H1 (cell line): ENCODE measurements around the gene OR5A1. TPM values are rescaled to one million over a fixed set of nuclear protein-coding genes. Genes with fewer than 3 reads are reported as not detected.

Experiments
- CTCF ChIA-PET: fragments of 300-600 bp; sonication (Branson Sonifier 250); formaldehyde crosslinking; loops from one replicate; lab custom pipeline; 2021; ENCODE audit not compliant: partially characterized antibody; lab: Charles Lee
- POLR2A ChIA-PET: fragments of 300-600 bp; sonication (Branson Sonifier 250); formaldehyde crosslinking; loops from one replicate; lab custom pipeline; 2021; ENCODE audit warnings: inconsistent platforms; ENCODE audit not compliant: partially characterized antibody; lab: Charles Lee
- DNase-seq, 2 experiments: peaks; one replicate each; pipeline versions ENCODE4 v3.0.0 to v3.0.0-alpha.2; 2010 to 2022; ENCODE audit warnings: low spot score in 2 of 2, low read depth in 1 of 2, mixed read lengths in 1 of 2
- FAIRE-seq: peaks from 2 replicates; lab custom pipeline; 2011; peaks lifted over from hg19 to GRCh38; lab: Jason Lieb, UNC
- H2AFZ ChIP-seq: 2 replicates; pipeline ENCODE4 v1.8.1; 2012; ENCODE audit warnings: low read length, inconsistent platforms
- H2AK5ac ChIP-seq: 2 replicates; pipeline ENCODE4 v1.6.1; 2013; ENCODE audit warnings: low read depth, low read length
- H2BK120ac ChIP-seq: replicated peaks from 2 replicates; pipeline ENCODE3; 2013; ENCODE audit warnings: low read depth, low read length, inconsistent platforms
- H2BK12ac ChIP-seq: 2 replicates; pipeline ENCODE4 v1.6.1; 2013; ENCODE audit warnings: low read depth, low read length
- H2BK15ac ChIP-seq: 2 replicates; pipeline ENCODE4 v1.6.1; 2013; ENCODE audit warnings: low read length
- H2BK20ac ChIP-seq: 2 replicates; pipeline ENCODE4 v1.6.1; 2013; ENCODE audit warnings: low read length
- H2BK5ac ChIP-seq: 2 replicates; pipeline ENCODE4 v1.6.1; 2013; ENCODE audit warnings: low read depth, low read length
- H3K14ac ChIP-seq: 2 replicates; pipeline ENCODE4 v1.6.1; 2013; ENCODE audit warnings: inconsistent platforms; ENCODE audit not compliant: insufficient read length
- H3K18ac ChIP-seq: 2 replicates; pipeline ENCODE4 v1.6.1; 2013; ENCODE audit warnings: low read length; ENCODE audit errors: extremely low read depth
- H3K23ac ChIP-seq: 2 replicates; pipeline ENCODE4 v1.6.1; 2013; ENCODE audit warnings: inconsistent platforms; ENCODE audit not compliant: insufficient read length
- H3K23me2 ChIP-seq: 2 replicates; pipeline ENCODE4 v1.6.1; 2013; ENCODE audit warnings: low read depth, low read length
- H3K27ac ChIP-seq: 2 replicates; pipeline ENCODE4 v1.6.1; 2011; ENCODE audit warnings: low read depth, low read length, inconsistent platforms
- H3K27me3 ChIP-seq, 4 experiments: replicated peaks in 1 of 4; 1 replicate in 1 of 4; 2 replicates in 3 of 4; pipeline versions ENCODE4 v1.6.1 to v1.8.1; 2011 to 2013; ENCODE audit warnings: low read length in 3 of 4, mild to moderate bottlenecking in 3 of 4, inconsistent platforms in 2 of 4, mixed read lengths in 2 of 4, moderate library complexity in 1 of 4; ENCODE audit not compliant: control insufficient read depth in 3 of 4, insufficient read depth in 3 of 4; ENCODE audit errors: extremely low read depth in 1 of 4
- H3K36me3 ChIP-seq, 4 experiments: 2 replicates each; pipeline versions ENCODE4 v1.6.1 to v1.8.1; 2011 to 2013; ENCODE audit warnings: mild to moderate bottlenecking in 4 of 4, low read length in 3 of 4, moderate library complexity in 2 of 4, control low read depth in 1 of 4, inconsistent platforms in 1 of 4; ENCODE audit not compliant: insufficient read depth in 4 of 4, control insufficient read depth in 2 of 4
- H3K4ac ChIP-seq: replicated peaks from 2 replicates; pipeline ENCODE3; 2013; ENCODE audit warnings: low read length, low read depth, mixed read lengths, inconsistent platforms; ENCODE audit not compliant: insufficient read length
- H3K4me1 ChIP-seq, 4 experiments: replicated peaks in 1 of 4; 1 replicate in 1 of 4; 2 replicates in 3 of 4; pipeline versions ENCODE4 v1.6.1 to v1.8.1; 2011 to 2013; ENCODE audit warnings: low read length in 3 of 4, inconsistent platforms in 2 of 4, mixed read lengths in 1 of 4; ENCODE audit not compliant: insufficient read depth in 4 of 4, control insufficient read depth in 3 of 4
- H3K4me2 ChIP-seq, 2 experiments: 2 replicates each; pipeline versions ENCODE4 v1.6.1 to v1.8.1; 2011 to 2013; ENCODE audit warnings: low read depth in 2 of 2, low read length in 2 of 2, control low read depth in 1 of 2, inconsistent platforms in 1 of 2, mild to moderate bottlenecking in 1 of 2; ENCODE audit not compliant: insufficient read depth in 1 of 2
- H3K4me3 ChIP-seq, 4 experiments: fragments of 200-600, 300-600 bp in 1 of 4; sonication (generic), shearing (Covaris generic), sonication (Bioruptor Twin) in 1 of 4; 2 replicates each; pipeline versions ENCODE4 v1.5.1 to v1.8.1; 2011 to 2016; ENCODE audit warnings: low read length in 4 of 4, low read depth in 3 of 4, control low read depth in 2 of 4, inconsistent platforms in 2 of 4, mild to moderate bottlenecking in 2 of 4, mixed read lengths in 1 of 4, moderate library complexity in 1 of 4; ENCODE audit not compliant: insufficient read depth in 2 of 4; ENCODE audit errors: extremely low read depth in 1 of 4
- H3K56ac ChIP-seq: replicated peaks from 2 replicates; pipeline ENCODE3; 2013; ENCODE audit warnings: low read depth, mild to moderate bottlenecking, mixed read lengths, low read length, inconsistent platforms; ENCODE audit not compliant: insufficient read length
- H3K79me1 ChIP-seq: 2 replicates; pipeline ENCODE4 v1.6.1; 2013; ENCODE audit warnings: low read depth, low read length, control low read depth
- H3K79me2 ChIP-seq, 2 experiments: 2 replicates each; pipeline versions ENCODE4 v1.6.1 to v1.8.1; 2012 to 2013; ENCODE audit warnings: low read length in 2 of 2, mild to moderate bottlenecking in 2 of 2, inconsistent platforms in 1 of 2; ENCODE audit not compliant: insufficient read depth in 2 of 2, control insufficient read depth in 1 of 2
- H3K9ac ChIP-seq, 4 experiments: replicated peaks in 1 of 4; 1 replicate in 1 of 4; 2 replicates in 3 of 4; pipeline versions ENCODE4 v1.6.1 to v1.8.1; 2011 to 2013; ENCODE audit warnings: low read depth in 3 of 4, low read length in 3 of 4, control low read depth in 2 of 4, mild to moderate bottlenecking in 2 of 4, moderate library complexity in 2 of 4, inconsistent platforms in 1 of 4; ENCODE audit errors: extremely low read depth in 1 of 4
- H3K9me3 ChIP-seq, 2 experiments: 2 replicates each; pipeline versions ENCODE4 v1.6.1 to v1.8.1; 2012 to 2013; ENCODE audit warnings: mild to moderate bottlenecking in 2 of 2, moderate library complexity in 2 of 2, control low read depth in 1 of 2, inconsistent platforms in 1 of 2, low read depth in 1 of 2, low read length in 1 of 2, mixed read lengths in 1 of 2; ENCODE audit not compliant: insufficient read depth in 2 of 2
- H4K20me1 ChIP-seq, 2 experiments: replicated peaks in 1 of 2; 2 replicates each; pipeline versions ENCODE3 to v1.8.1; 2011 to 2013; ENCODE audit warnings: inconsistent platforms in 2 of 2, low read length in 2 of 2, mild to moderate bottlenecking in 1 of 2; ENCODE audit not compliant: insufficient read depth in 2 of 2, control insufficient read depth in 1 of 2
- H4K5ac ChIP-seq: 2 replicates; pipeline ENCODE4 v1.6.1; 2013; ENCODE audit warnings: low read length, low read depth, mixed read lengths, inconsistent platforms; ENCODE audit not compliant: insufficient read length
- H4K8ac ChIP-seq: 2 replicates; pipeline ENCODE4 v1.8.0; 2013; ENCODE audit warnings: mild to moderate bottlenecking, moderate library complexity, low read length, inconsistent platforms; ENCODE audit not compliant: insufficient read depth; ENCODE audit errors: extremely low read depth
- H4K91ac ChIP-seq: replicated peaks from 2 replicates; pipeline ENCODE3; 2013; ENCODE audit warnings: low read length, mixed read lengths, inconsistent platforms; ENCODE audit not compliant: insufficient read length
- KDM1A ChIP-seq: fragments of 200-600, 300-600 bp; sonication (generic); IDR thresholded peaks from 2 replicates; pipeline ENCODE4 v1.7.1; 2016; ENCODE audit warnings: mild to moderate bottlenecking, low read length, borderline replicate concordance
- SP4 ChIP-seq: IDR thresholded peaks from 2 replicates; pipeline ENCODE4 v1.6.1; 2012; ENCODE audit warnings: low read length, inconsistent platforms
- SRF ChIP-seq: IDR thresholded peaks from 2 replicates; pipeline ENCODE4 v1.6.1; 2011; ENCODE audit warnings: mild to moderate bottlenecking, low read depth, low read length, moderate library complexity
- WGBS, 2 experiments: shearing (Covaris generic) in 1 of 2; methylation state at CpG; one replicate each; pipeline versions ENCODE4 v1.1.6 to v1.1.7; 2013 to 2015; ENCODE audit warnings: low lambda C conversion rate in 2 of 2, mixed read lengths in 2 of 2, inconsistent platforms in 1 of 2, low coverage in 1 of 2, missing lambda C conversion rate in 1 of 2; ENCODE audit not compliant: insufficient replicate concordance in 2 of 2, insufficient coverage in 1 of 2, insufficient read length in 1 of 2; ENCODE audit errors: extremely low coverage in 1 of 2, missing lambda C conversion rate in 1 of 2; 5-methylcytosine and 5-hydroxymethylcytosine counted together
- polyA plus RNA-seq, 7 experiments: library from polyadenylated mRNA; depleted of rRNA in 3 of 7; stranded (reverse) in 5 of 7; unstranded in 2 of 7; fragments of >200 nt in 5 of 7; fragments of 200-250 nt in 2 of 7; gene quantifications; 1 replicate in 5 of 7; 2 replicates in 1 of 7; 4 replicates in 1 of 7; pipeline versions ENCODE4 v1.2.1 to v1.2.3, GENCODE V29; 2011 to 2013; ENCODE audit warnings: missing spikeins in 2 of 7, mixed read lengths in 2 of 7
- total RNA-seq: library from RNA; stranded (reverse); fragmentation: NEBNext Ultra II Directional; extraction: Animal tissue kit (Norgen Biotek cat#: 25700); gene quantifications from 2 replicates; pipeline ENCODE4 v1.2.1, GENCODE V29; 2021
- TF ChIP-seq, protein P1 (sequence below): IDR thresholded peaks from 2 replicates; pipeline ENCODE4 v1.6.1; 2012; ENCODE audit warnings: inconsistent platforms

OR5A1 gene
- total and polyA plus RNA-seq, 2 of the 8 experiments (the other 6 are each of a cell fraction or from before 2014, with no cell fraction given), result not detected

DNA sequence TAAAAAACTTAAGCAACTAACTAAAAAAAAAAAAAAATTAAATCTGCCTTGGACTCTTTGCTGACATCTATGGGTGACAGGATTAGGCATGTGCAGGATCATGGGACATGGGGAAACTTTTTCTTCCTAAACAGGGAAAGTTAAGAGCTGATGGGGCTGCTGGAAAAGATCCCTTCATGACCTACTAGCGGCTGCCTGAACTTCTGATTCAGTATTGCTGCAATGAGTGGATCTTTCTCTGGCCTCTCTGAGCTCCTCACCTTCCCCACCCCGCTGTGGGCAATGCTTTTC, 35.1 kb upstream of the OR5A1 start:
- no peaks in the 10 kb centered on the region for H3K23me2 ChIP-seq
- H3K9me3 ChIP-seq, result peaks cover 15 to 29% of the 10 kb centered on the region in 2 experiments
- DNase-seq, result no peak
- no peaks in the 10 kb centered on the region for H3K79me2 ChIP-seq
- no peak for FAIRE-seq
- no peak overlapping the region for H2AK5ac ChIP-seq
- no peaks in the 10 kb centered on the region; a peak in 1 of 7 replicates for H3K27me3 ChIP-seq
- H3K27ac ChIP-seq, result no peak overlapping the region
- no peak overlapping the region for H3K4ac ChIP-seq
- H4K91ac ChIP-seq, result no peak overlapping the region
- H3K79me1 ChIP-seq, result no peaks in the 10 kb centered on the region
- H3K4me1 ChIP-seq, result no peaks in the 10 kb centered on the region
- no peak overlapping the region for H2BK15ac ChIP-seq
- H3K23ac ChIP-seq, result no peak overlapping the region
- H2BK12ac ChIP-seq, result no peak overlapping the region
- H3K36me3 ChIP-seq, result no peaks in the 10 kb centered on the region
- no peak overlapping the region for H2AFZ ChIP-seq
- no peak overlapping the region for H2BK5ac ChIP-seq
- no peak overlapping the region for H3K14ac ChIP-seq
- POLR2A ChIA-PET, result no interaction called here
- 89% methylated on average over 2 of the region's 2 CpGs; no CpG with 5 or more reads in 1 of the 2 experiments for WGBS, 2 experiments
- TF ChIP-seq SRF (no peak), SP4 (no peak), KDM1A (no peak)
- TF ChIP-seq, protein P1, sequence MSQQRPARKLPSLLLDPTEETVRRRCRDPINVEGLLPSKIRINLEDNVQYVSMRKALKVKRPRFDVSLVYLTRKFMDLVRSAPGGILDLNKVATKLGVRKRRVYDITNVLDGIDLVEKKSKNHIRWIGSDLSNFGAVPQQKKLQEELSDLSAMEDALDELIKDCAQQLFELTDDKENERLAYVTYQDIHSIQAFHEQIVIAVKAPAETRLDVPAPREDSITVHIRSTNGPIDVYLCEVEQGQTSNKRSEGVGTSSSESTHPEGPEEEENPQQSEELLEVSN, result no peak
- TF ChIP-seq, all 59 proteins: peak for 0
- Histone ChIP-seq H3K18ac (no peak overlapping the region), H4K5ac (no peak overlapping the region), H2BK20ac (no peak overlapping the region), H3K56ac (no peak overlapping the region), H4K20me1 (no peaks in the 10 kb centered on the region), H2BK120ac (no peak overlapping the region), H3K9ac (no peak overlapping the region), H3K4me3 (no peak overlapping the region), H4K8ac (no peak overlapping the region), H3K4me2 (no peak overlapping the region)
- CTCF ChIA-PET, result interaction anchor here (1.3 to 1.7 kb wide), 2 partner anchors 11 to 199 kb away, joined by 3 to 4 read pairs; no protein-coding TSS in a partner anchor
